Activated CD4-positive, CD25-positive, alpha-beta regulatory T cell treated with anti-CD3 and anti-CD28 coated beads, Interleukin-2, amount 50 U/mL, for 24 hours (primary cell): ENCODE results near the gene TOGARAM1.
"Not testable (repeated sequence)": the region's sequence is repeated elsewhere in the genome, so short reads cannot be mapped to it uniquely, and the experiment has no call there.

Experiments
- ATAC-seq, 2 donors: fragments of 150-1000 bp; cut with Tn5 transposase; one replicate each; pipeline ENCODE4 v1.10.0; 2021; ENCODE audit warnings: mild to moderate bottlenecking in 1 of 2, moderate library complexity in 1 of 2

The TOGARAM1 gene

DNA sequence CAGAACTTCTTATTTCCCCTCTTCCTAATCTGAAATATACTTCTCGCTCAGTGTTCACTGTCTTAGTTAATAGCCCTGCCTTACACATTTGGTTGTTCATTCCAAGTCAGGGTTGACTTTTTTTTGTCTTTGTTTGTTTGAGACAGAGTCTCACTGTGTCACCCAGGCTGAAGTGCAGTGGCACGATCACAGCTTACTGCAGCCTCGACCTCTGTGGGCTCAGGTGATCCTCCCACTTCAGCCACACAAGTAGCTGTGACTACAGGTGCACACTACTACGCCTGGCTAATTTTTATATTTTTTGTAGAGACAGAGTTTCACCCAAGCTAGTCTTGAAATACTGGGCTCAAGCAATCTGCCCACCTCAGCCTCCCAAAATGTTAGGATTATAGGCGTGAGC lies 79.7 kb downstream of the TOGARAM1 start:
- ATAC-seq = no peak

DNA sequence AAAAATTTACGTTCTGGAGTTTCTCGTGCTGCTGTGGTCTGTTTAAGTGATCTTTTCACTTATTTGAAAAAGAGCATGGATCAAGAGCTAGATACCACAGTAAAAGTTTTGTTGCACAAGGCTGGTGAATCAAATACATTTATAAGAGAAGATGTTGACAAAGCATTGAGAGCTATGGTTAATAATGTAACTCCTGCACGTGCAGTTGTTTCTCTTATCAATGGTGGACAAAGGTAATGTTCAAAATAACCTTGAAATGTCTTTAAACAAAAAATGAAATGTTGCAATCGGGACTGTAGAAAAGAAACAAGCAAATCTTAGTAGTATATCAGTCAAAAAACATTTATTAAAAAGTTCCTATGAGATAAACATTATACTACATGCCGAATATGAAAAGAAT lies 82.6 kb downstream of the TOGARAM1 start:
- no peak for ATAC-seq

DNA sequence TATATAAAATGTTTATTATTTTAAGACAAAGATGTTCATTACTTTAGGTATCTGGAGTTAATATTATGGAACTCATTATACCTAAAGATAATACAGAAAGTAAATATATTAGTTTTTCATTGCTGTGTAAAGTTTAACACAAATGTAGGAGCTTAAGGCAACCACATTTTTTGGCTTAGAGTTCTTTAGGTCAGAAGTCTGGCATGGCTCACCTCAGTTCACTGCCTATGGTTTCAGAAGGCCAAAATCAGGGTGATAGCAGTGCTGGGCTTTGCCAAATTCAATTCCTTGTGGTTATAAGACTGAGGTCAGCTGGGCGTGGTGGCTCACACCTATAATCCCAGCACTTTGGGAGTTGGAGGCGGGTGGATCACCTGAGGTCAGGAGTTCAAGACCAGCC lies 86.4 kb downstream of the TOGARAM1 start:
- no peak for ATAC-seq

DNA sequence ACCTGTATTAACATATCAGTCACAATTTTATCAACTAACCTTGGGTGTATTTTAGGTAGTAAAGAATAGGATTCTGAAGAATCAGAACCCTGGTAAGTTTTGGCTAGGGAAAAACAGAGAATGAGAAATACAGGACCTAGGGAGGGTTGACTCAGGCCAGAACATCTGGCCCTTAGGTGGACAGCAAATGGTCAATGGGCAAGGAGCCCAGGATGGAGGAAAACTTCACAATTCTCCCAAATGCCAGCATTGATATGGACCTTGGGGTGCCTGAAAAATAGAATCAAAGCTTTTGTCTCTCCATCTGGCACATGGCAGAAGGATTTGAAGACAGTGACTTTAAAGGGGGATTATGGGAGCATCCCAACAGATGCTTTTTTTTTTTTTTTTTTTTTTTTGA lies 89.2 kb downstream of the TOGARAM1 start:
- no peak for ATAC-seq

DNA sequence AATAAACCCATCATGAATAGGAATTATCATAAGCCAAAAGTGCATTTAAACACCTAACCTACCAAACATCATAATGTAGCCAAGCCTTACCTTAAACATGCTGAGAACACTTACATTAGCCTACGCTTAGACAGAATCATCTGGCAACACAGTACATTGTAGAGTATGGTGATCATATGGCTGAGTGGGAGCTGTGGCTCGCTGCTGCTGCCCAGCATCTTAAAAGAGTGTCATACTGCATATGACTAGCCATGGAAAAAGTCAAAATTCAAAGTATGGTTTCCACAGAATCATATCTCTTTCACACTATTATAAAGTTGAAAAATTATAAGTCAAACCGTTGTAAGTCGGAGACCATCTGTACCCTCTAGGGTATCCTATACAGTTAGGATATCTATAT lies 89.9 kb downstream of the TOGARAM1 start:
- no peak for ATAC-seq

DNA sequence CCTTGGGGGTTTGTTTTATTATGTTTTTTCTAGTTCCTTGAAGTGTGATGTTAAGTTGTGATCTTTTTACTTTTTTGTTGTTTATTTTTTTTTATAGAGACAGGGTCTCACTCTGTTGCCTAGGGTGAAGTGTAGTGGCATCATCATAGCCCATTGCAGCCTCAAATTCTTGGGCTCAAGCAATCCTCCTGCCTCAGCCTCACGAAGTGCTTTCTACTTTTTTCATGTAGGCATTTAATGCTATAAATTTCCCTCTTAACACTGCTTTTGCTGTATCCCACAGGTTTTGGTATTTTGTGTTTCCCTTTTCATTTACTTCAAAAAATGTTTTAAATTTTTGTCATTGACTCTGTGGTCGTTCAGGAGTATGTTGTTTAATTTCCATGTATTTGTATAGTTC lies 95.4 kb downstream of the TOGARAM1 start:
- ATAC-seq = no peak

DNA sequence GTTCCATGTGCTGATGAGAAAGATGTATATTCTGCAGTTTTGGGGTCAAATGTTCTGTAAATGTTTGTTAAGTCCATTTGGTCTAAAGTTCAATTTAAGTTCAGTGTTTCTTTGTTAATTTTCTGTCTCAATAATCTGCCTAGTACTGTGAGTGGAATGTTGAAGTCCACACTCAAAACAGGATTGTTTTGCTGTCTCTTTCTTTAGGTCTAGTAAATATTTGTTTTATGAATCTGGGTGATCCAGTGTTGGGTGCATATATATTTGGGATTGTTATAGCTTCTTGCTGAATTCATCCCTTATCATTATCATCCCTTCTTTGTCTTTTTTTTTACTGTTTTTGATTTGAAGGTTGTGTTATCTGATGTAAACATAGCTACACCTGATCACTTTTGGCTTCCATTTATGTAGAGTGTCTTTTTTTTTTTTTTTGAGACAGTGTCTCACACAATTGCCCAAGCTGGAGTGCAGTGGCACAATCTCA lies 95.9 kb downstream of the TOGARAM1 start:
- ATAC-seq = no peak

DNA sequence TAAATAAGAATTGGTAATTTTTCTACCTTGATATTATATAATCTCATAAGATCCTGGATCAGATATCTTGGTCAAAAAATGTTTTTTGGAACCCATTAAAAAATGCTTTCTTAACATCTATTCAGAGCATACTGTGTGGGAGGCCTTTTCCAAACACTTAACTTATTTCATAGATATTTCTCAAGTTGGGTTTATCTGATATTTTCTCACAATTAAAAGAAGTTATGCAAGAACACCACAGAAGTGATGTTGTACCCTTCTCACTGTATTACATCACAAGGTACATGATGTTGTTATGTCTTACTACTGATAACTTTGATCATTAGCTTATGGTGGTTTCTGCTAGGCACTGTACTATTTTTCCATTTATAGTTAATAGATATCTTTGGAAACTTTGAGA lies 98.6 kb downstream of the TOGARAM1 start:
- no peak for ATAC-seq

DNA sequence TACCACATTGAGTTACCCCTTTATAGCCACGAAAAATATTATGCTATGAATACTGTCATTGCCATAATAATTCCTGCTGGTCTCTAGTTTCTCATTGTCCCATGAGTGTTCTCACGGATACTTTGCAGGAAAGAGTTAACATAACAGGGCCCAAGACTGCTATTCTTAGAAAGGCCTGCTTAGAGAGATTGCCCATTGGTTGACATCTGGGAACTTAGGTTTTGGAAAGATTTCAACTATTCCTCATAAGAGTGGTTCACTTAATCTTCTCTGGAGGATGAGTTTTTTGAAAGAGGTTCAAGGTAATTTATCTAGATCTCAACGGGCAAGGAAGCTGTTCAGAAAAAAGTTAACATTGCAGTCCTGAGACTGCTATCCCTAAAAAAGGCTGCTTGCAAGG lies 103.5 kb downstream of the TOGARAM1 start:
- no peak for ATAC-seq

DNA sequence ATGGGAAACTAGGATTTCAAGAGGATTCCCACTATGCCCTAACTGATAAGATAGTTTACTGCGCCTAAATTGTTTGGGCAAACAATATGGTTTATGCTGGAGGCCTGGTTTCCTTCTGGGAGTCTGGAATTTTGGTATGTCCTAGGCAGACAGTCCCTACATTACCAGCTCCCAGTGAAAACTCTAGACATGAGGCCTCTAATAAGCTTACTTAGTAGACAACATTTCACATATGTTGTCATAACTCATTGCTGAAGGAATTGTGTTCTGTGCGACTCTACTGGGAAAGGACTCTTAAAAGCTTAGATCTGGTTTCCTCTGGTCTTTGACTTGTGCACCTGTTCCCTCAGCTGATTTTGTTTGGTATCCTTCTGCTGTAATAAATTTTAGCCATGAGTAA lies 104.0 kb downstream of the TOGARAM1 start:
- ATAC-seq = no peak

DNA sequence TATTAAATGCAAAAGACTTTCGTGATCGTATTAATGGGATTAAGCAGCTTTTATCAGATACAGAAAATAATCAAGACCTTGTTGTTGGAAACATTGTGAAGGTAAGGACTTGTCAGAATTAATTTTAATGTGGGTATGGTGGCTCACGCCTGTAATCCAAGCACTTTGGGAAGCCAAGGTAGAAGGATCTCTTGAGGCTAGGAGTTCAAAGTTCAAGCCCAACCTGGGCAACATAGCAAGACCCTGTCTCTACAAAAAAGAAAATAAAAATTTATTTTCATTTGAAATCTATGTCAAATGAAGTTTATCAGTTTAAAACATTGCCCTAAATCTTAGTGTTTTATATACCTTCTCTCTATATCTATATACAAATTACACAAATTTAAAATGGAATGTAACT lies 104.7 kb downstream of the TOGARAM1 start:
- ATAC-seq = no peak

DNA sequence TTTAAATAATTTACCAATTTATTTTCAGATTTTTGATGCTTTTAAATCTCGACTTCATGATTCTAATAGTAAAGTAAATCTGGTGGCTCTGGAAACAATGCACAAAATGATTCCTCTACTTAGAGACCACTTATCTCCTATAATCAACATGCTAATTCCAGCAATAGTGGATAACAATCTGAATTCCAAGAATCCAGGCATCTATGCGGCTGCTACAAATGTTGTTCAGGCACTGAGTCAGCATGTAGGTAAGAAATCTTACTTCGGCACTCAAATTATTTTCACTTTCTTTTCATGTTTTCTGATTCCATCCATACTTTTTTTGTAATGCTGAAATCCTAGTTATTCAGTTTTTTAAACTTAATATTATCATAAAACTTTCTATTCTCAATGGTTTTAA lies 106.4 kb downstream of the TOGARAM1 start:
- ATAC-seq = no peak

DNA sequence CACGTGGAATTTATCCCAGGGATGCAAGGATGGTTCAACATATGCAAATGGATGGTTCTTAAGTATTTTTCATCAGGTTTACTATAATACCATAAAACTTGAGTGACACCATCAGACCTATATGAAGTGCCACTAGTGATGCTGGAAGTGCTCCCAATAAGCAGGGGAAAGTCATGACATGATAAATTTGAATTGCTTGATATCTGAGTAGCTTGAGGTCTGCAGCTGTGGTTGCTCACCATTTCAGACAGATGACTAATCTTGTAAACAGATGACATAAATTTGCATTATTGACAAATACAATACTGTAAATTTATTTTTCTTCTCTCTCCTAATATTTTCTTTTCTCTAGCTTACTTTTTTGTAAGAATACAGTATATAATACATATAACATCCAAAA lies 108.2 kb downstream of the TOGARAM1 start:
- peak in 1 of 2 donors; percentile 51 for ATAC-seq

DNA sequence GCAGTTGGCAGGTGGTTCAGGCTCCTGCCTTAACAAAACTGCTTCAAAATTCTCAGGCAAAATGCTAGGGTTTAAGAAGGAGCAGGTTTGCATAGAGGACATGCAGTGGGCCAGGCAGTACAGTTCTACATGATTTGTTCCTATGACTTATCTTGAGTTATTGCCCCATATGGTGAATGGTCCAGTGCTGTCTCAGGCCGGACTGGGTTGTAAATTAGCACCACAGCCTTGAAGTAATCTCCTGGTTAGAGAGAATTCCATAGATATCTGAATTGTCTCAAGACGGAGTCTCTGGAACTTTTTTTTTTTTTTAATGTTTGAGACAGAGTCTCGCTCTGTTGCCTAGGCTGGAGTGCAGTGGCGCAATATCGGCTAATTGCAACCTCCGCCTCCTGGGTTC lies 110.1 kb downstream of the TOGARAM1 start:
- ATAC-seq = no peak

DNA sequence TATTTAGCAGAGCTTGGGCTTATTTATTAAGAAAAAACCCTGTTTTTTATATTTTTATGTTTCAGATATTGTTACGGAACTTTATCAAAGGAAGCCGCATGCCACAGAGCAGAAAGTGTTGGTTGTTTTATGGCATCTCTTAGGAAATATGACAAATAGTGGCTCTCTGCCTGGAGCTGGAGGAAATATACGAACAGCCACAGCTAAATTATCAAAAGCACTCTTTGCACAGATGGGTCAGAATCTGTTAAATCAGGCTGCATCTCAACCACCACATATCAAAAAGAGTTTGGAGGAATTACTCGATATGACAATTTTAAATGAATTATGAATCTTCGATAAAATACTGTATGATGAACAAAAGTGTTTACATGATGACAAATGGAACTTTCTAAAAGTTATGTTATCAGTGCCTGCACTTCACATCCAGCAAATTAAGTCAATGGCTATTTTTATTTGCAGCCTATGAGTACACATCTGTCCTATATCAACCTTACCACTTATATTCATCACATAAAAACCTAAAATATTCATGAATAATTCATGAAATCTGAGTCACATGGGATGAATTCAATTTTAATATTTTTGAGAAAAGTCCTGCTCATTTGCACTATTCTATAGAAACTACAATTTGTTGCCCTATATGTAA lies 111.4 kb downstream of the TOGARAM1 start:
- no peak for ATAC-seq

DNA sequence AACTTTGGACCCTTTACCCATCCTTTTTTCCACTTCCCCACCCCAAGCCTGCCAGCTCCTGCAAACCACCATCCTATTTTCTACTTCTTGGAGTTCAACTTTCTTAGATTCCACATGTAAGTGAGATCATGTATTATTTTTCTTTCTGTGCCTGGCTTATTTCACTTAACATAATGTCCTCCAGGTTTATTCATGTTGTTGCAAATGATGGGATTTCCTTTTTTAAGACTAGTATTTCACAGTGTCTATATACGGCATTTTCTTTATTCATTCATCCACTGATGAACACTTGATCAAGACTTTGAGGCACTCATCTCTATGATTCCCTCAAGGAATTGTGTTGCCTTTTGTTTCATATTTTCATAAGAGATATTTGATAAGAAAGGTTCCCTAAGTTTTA lies 116.3 kb downstream of the TOGARAM1 start:
- ATAC-seq = no peak

DNA sequence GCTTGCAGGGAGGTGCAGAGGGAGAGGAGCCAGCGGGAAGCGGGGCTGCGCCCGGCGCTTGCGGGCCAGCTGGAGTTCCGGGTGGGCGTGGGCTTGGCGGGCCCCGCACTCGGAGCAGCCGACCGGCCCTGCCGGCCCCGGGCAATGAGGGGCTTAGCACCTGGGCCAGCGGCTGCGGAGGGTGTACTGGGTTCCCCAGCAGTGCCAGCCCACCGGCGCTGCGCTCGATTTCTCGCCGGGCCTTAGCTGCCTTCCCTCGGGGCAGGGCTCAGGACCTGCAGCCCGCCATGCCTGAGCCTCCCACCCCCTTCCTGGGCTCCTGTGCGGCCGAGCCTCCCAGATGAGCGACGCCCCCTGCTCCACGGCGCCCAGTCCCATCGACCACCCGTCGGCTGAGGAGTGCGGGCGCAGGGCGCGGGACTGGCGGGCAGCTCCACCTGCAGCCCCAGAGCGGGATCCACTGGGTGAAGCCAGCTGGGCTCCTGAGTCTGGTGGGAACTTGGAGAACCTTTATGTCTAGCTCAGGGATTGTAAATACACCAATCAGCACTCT lies 118.5 kb downstream of the TOGARAM1 start:
- ATAC-seq = not testable (repeated sequence)

DNA sequence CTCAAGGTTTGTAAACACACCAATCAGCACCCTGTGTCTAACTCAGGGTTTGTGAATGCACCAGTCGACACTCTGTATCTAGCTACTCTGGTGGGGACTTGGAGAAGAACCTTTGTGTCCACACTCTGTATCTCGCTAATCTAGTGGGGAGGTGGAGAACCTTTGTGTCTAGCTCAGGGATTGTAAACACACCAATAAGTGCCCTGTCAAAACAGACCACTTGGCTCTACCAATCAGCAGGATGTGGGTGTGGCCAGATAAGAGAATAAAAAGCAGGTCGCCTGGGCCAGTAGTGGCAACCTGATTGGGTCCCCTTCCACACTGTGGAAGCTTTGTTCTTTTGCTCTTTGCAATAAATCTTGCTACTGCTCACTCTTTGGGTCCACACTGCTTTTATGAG lies 119.1 kb downstream of the TOGARAM1 start:
- not testable (repeated sequence) for ATAC-seq

DNA sequence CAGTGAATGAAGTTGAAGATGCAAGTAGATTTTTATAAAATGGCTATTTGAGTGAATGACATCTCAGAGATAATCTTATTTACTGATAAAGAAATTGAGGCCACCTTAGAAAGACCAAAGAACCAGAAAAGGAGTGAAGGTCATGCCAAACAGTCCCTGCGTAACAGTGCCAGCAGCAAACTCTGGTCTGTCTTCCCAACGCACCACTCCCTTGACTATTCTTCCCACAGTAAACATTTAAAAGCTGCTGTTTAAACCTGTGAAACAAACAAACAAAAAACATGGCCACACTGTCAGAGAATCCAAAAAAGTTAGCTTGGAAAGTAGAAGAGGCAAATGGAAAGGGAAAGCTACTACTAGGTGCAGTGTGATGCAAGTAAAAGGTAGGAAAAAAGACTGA lies 120.4 kb downstream of the TOGARAM1 start:
- ATAC-seq = no peak

DNA sequence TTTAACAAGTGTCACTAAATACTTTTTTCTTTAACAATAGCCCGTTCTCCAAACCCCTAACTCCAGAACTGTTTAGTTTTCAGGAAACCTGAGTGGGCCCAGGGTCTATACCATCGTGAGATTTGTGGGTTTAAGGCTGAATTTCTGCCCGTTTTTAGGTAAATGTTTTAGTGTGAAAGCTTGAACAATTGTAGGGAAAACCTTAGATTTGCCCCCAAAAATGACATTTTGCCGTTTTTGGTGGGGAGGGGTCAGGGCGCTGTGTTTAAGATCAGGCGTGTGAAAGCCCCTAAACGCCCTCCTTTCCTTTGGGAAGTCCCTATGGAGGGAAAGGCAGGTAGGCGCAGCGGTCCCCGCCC lies 121.6 kb downstream of the TOGARAM1 start:
- ATAC-seq = no peak

DNA sequence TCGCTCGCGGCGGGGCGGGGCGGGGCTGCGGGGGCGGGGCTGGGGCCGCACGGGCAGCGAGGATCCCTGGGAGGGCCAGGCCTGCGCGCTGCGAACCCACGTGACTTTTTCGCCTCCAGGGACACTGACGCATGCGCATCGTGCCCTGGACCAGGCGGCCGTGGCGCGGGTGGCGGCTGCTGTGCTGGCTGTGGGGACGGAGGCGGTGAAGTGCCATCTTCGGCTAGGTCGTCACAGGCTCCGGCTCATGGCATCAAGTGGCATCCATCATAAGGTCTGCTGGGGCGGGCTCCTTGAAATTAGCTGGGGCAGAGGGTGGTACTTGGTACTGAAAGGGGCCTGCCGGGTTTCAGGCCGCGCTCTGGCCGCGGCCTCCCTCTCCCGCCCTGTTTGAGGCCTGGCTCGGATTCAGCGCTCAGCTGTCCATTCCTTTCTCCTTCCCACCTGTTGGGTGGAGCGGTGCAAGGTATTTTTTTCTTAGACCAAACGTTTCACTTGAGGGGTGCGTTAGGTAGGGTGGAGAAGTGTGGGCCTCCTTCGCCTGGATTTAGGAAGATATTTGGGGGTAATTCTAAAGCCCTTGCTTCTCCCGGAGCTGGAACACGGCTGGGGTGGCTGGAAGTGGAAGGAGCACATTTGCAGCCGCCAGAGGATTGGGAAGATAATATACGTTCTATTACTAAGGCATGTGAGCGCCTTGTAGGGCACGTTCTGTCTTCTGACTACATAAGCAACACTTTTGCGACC lies 122.2 kb downstream of the TOGARAM1 start, which contains the start of gene PRPF39:
Gene PRPF39 (plus strand): TSS at position 141 of the 747 bp plus-strand sequence. CDS start 11,124 bp downstream, outside the sequence.
- ATAC-seq = peak; percentile 92 to 95

DNA sequence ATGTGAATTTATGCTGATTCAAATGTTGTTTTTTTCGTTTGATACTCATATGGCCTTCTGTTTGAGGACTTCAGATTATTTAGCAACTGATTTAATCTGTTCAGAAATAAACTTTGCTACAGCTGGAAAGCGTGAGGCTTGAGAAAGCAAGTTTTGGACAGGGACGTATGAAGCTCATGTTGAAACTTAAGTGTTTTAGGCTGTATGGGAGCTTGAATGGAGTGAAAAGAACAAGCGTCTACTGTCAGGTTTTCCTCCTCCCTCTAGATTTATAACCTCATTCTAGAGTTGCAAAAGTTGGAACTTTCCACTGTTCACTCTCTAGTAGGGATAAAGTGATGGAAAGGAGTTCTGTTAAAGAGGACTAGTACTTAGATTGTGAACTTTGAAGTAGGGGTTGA lies 123.0 kb downstream of the TOGARAM1 start:
- ATAC-seq = no peak

DNA sequence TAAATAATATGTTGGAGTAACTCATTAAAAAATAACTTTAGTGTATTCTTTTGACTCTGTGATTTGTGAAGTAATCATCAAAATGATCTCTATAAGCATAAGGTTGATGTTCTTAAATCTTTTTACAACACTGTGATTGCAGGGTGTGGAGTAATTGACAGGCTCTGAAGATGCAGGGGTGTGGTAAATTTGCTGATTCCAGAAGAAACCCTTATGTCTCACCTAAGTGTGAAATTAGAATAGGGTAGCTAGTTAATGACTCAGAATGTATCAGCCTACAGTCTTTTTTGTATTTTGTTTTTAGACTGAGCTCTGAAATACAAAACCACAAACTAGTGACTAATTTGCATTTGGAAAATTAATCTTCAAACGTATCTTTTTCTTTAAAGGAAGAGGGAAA lies 127.8 kb downstream of the TOGARAM1 start:
- ATAC-seq = peak; percentile 99

DNA sequence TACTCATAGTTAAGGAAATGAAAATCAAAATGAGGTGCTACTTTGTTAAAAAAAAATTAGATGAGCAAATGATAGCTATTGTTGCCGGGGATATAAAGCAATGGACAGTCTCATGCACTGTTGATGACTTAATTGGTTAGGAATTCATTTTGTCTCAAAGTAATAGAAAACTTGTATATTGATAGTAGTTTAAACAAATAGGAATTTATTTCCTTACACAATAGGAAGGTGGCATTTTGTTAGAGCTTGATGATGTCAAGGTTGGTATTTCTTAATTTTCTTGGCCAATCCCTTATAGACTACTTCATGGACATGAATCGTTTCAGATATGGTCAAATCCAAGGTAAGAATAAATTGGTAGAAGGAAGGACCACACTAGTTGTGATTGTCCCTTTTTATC lies 129.7 kb downstream of the TOGARAM1 start:
- no peak for ATAC-seq
